Measurements from ENCODE around the gene PC.

The PC gene

DNA sequence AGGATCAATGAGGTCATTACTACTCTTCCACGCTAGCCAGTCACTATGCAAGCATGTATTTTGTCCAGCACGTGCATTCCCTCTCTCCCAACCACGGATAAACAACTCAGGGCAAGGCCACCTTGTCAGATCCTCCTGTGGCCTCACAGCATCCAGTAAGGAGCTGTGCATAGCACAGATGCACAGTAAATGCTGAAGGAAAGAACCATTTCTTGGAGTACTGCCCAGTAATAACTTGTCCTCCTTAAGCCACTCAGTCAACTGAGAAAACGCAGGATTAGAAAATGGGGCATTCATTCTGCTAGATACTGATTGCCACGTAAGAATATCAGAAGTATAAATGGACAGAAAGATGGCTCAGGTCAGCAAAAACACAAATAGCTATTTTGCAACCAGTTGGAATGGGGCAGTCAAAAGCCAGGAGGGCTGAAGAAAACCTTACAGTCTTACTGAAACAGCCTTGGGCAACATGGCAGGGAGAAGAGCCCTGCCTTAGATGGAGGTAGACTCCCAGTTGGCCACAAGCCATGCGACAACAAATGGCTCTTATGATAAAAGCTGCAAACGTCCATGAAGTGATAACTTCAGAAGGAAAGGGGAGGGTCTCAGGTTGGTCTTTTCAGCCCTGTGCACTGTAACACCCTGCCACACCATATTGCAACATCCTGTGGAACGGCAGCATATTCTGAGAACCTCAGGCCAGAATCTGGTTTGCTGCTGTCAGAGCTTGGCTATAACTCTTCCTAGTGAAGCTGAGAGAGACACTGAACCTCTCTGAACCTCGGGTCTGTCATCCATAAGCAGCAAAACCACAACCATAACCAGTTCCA lies 23.0 kb downstream of the PC start:
- no peak overlapping the region for H3K4me3 ChIP-seq (ENCODE audit: low read length)
- TF ChIP-seq CTCF (IDR thresholded peaks at IDR 0.05; ENCODE audit: insufficient read depth, low read depth, low read length, missing control alignments): no peak
- DNase-seq (ENCODE audit: low read depth): peak; percentile 9

DNA sequence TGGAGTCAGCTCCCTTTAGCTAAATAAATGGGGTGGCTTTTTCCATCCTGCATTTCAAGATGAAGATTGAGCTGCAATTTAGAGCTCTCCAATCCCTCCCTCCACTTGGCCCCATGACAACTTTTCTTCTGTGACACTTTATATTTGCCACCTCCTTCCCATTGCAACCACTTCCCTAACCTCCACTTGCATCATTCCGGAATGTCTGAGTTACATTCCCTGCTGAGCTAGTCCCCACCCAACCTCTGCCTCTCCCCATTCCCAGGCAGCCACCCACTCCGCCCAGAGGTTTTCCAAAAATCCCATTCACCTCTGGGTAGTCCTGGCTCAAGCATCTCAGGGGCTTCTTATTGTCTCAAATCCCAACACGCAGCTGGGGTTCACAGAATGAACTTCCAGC lies 24.7 kb downstream of the PC start:
- H3K4me3 ChIP-seq (ENCODE audit: low read length): no peak overlapping the region
- DNase-seq (ENCODE audit: low read depth): peak; percentile 9
- no peak for TF ChIP-seq CTCF (IDR thresholded peaks at IDR 0.05; ENCODE audit: insufficient read depth, low read depth, low read length, missing control alignments)

DNA sequence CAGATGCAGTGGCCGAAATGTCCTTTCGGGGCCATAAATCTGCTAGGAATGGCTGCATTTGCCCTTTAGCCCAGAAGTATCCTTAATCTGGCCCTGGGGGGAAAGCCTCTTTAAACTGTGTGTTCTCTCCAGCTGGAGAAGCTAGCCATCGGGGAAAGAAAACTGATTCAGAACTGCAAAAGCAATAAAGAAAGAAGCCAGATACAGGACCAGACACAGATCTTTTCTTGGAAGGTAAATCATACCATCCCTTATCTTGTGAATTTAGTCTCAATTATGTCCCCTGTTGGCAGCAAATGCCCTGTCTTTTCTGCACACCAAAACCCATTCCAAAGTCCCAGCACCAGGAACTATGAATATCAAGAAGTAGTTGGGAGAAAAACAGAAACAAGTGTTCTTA lies 25.6 kb downstream of the PC start:
- no peak for TF ChIP-seq CTCF (IDR thresholded peaks at IDR 0.05; ENCODE audit: insufficient read depth, low read depth, low read length, missing control alignments)
- no peak for DNase-seq (ENCODE audit: low read depth)
- no peak overlapping the region for H3K4me3 ChIP-seq (ENCODE audit: low read length)

- H3K4me3 ChIP-seq (ENCODE audit: low read length): no peak overlapping the region
- DNase-seq (ENCODE audit: low read depth): no peak
Measured at GRCh38 chr11:66929753-66930152, 28.4 kb downstream of the PC start.

GRCh38 chr11:66924272-66924671 lies 33.9 kb downstream of the PC start:
- DNase-seq (ENCODE audit: low read depth): no peak
- no peak overlapping the region for H3K4me3 ChIP-seq (ENCODE audit: low read length)
- no peak for TF ChIP-seq CTCF (IDR thresholded peaks at IDR 0.05; ENCODE audit: insufficient read depth, low read depth, low read length, missing control alignments)

More at GRCh38 chr11:66929753-66930152, 28.4 kb downstream of the PC start:
- TF ChIP-seq CTCF (IDR thresholded peaks at IDR 0.05; ENCODE audit: insufficient read depth, low read depth, low read length, missing control alignments): no peak

- TF ChIP-seq CTCF (IDR thresholded peaks at IDR 0.05; ENCODE audit: insufficient read depth, low read depth, low read length, missing control alignments): no peak
- no peak overlapping the region for H3K4me3 ChIP-seq (ENCODE audit: low read length)
- DNase-seq (ENCODE audit: low read depth): no peak
Measured at GRCh38 chr11:66922551-66922950, 35.6 kb downstream of the PC start.

Data from epithelial cell of esophagus (primary cell).